ENCODE results near the gene COL2A1.

COL2A1 gene

GRCh38 chr12:48029491-48030172 lies 25.4 kb upstream of the COL2A1 start:
- no peak for FAIRE-seq

- no peak for FAIRE-seq
Observed at GRCh38 chr12:48028541-48029431, 24.5 kb upstream of the COL2A1 start.

GRCh38 chr12:48027183-48028002 lies 23.1 kb upstream of the COL2A1 start:
- no peak for FAIRE-seq

GRCh38 chr12:48026060-48026827 lies 22.0 kb upstream of the COL2A1 start:
- no peak for FAIRE-seq

GRCh38 chr12:48025281-48025680 lies 21.0 kb upstream of the COL2A1 start:
- FAIRE-seq, result no peak

- no peak for FAIRE-seq
Observed at GRCh38 chr12:48024735-48025134, 20.5 kb upstream of the COL2A1 start.

- no peak for FAIRE-seq
Observed at GRCh38 chr12:48023386-48023785, 19.1 kb upstream of the COL2A1 start.

- no peak for FAIRE-seq
Observed at GRCh38 chr12:48022676-48023385, 18.6 kb upstream of the COL2A1 start.

- no peak for FAIRE-seq
Observed at GRCh38 chr12:48022180-48022521, 17.9 kb upstream of the COL2A1 start.

- FAIRE-seq, result no peak
Observed at GRCh38 chr12:48021485-48022179, 17.4 kb upstream of the COL2A1 start.

- no peak for FAIRE-seq
Observed at GRCh38 chr12:48019639-48020265, 15.5 kb upstream of the COL2A1 start.

- no peak for FAIRE-seq
Observed at GRCh38 chr12:48018618-48018995, 14.3 kb upstream of the COL2A1 start.

- FAIRE-seq, result no peak
Observed at GRCh38 chr12:48017921-48018617, 13.8 kb upstream of the COL2A1 start.

- FAIRE-seq, result no peak
Observed at GRCh38 chr12:48017496-48017895, 13.2 kb upstream of the COL2A1 start.

- no peak for FAIRE-seq
Observed at GRCh38 chr12:48016373-48017020, 12.2 kb upstream of the COL2A1 start.

GRCh38 chr12:48015954-48016353 lies 11.7 kb upstream of the COL2A1 start:
- no peak for FAIRE-seq

- no peak for FAIRE-seq
Observed at GRCh38 chr12:48015129-48015528, 10.9 kb upstream of the COL2A1 start.

GRCh38 chr12:48013287-48013686 lies 9.0 kb upstream of the COL2A1 start:
- FAIRE-seq, result no peak

- FAIRE-seq, result no peak
Observed at GRCh38 chr12:48012070-48012469, 7.8 kb upstream of the COL2A1 start.
